NCI-H446 (cell line): ENCODE data around the gene ADAMTSL3.
"Not testable (repeated sequence)": the region's sequence is repeated elsewhere in the genome, so short reads cannot be mapped to it uniquely, and the experiment has no call there.

Source experiments
- DNase-seq, 2 experiments: peaks; one replicate each; lab custom pipeline; 2025; lab: John Stamatoyannopoulos, UW

The ADAMTSL3 gene

GRCh38 chr15:84035399-84035766 is 381.5 kb downstream of the ADAMTSL3 start:
- DNase-seq: peak in 1 of 2 experiments; percentile 3

DNA sequence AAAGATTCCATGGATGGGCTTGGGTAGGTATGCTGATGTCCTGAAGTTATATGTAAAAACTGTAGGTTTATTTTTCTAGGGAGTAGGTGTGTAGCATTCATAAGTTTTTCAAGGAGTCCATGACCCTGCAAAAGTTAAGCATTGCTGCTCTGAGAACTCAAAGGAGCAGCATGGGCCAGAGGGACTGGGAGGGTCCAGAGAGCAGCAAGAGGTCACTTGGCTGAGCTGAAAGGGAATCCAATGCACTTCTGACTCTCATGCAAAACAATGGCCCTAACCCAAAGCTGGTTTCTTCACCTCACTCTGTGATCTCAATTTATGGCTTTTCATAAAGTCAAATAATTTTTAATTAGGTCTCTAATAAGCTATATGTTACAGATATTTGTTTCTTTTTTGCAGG is 383.4 kb downstream of the ADAMTSL3 start:
- DNase-seq: no peak

- not testable (repeated sequence) for DNase-seq
Measured at GRCh38 chr15:84042434-84043056, 388.6 kb downstream of the ADAMTSL3 start.

DNA sequence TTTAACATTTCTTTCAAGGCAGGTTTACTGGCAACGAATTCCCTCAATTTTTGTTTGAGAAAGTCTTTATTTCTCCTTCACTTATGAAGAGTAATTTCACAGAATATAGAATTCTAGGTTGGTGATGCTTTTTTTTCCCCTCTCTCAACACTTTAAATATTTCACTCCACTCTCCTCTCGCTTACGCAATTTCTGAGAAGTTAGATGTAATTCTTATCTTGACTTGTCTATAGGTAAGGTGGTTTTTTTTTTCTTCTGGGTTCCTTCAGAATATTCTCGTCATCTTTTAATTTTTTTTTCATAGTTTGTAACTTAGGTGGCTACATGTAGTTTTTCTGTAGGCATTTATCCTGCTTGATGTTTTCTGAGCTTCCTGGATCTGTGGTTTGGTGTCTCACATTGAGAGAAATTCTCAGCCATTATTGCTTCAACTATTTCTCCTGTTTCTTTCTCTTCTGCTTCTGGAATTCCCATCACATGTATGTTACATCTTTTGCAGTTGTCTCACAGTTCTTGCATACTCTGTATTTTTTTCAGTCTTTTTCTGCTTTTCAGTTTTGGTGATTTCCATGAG is 392.2 kb downstream of the ADAMTSL3 start:
- no peak for DNase-seq

GRCh38 chr15:84049480-84049879 is 395.6 kb downstream of the ADAMTSL3 start:
- not testable (repeated sequence) for DNase-seq

DNA sequence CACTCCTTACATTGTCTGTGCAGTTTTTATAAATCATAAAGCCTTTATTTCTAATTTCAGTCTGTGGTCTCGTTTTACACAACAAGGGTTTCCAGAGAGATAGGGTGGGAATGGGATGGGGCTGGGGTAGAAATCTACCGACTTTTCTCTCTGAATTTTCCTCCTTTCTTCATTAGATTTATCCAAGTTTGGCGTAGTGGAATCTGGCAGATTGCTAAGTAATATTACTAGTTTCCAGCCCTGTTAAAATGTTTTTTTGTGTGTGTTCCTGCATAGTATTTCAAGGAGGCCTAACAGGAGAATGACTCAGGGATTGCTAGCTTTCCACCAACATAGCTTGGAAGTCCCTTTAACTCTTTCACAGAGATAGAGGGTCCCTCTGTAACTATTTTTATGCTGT is 396.2 kb downstream of the ADAMTSL3 start:
- DNase-seq: no peak

GRCh38 chr15:84051146-84051545 is 397.2 kb downstream of the ADAMTSL3 start:
- not testable (repeated sequence) for DNase-seq

GRCh38 chr15:84054544-84054943 is 400.6 kb downstream of the ADAMTSL3 start:
- DNase-seq: not testable (repeated sequence)

DNA sequence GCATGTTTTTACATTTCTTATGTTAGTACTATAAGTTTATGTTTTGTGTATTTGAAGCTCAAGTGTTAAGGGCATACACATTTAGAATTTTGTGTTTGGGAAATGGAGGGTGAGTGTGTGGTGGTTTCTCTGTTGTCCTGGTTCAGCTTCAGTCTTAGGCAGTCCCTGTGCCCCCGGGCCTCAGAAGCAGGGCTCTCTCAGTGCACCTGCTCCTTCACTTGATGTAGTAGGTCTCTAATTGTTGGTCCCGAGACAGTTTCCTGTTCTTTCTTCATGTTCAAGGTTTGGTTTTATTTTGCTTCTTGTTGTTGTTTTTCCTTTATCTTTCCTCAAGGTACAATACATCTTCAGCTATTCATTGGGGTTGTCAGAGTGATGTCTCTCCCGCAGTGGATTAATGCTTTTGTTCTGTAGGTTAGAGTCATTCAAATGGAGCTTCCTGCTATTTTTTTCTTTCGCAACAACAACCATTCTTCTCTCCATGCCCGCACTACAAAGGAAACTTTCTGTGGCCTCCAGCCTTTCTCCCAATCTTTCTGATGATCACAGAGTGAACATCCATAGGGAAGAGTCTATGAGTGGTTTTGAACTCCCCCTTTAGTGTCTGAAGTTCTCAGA is 403.9 kb downstream of the ADAMTSL3 start:
- DNase-seq: no peak

DNA sequence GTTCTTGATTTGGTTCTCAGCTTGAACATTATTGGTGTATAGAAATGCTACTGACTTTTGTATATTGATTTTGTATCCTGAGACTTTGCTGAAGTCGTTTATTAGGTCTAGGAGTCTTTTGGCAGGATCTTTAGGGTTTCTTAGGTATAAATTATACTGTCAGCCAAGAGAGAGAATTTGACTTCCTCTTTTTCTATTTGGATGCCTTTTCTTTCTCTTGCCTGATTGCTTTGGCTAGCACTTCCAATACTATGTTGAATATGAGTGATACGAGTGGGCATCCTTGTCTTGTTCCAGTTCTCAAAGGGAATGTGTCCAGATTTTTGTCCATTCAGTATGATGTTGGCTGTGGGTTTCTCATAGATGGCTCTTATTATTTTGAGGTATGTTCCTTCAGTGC is 409.8 kb downstream of the ADAMTSL3 start:
- DNase-seq: not testable (repeated sequence)

- DNase-seq: not testable (repeated sequence)
Measured at GRCh38 chr15:84068674-84069073, 414.8 kb downstream of the ADAMTSL3 start.

DNA sequence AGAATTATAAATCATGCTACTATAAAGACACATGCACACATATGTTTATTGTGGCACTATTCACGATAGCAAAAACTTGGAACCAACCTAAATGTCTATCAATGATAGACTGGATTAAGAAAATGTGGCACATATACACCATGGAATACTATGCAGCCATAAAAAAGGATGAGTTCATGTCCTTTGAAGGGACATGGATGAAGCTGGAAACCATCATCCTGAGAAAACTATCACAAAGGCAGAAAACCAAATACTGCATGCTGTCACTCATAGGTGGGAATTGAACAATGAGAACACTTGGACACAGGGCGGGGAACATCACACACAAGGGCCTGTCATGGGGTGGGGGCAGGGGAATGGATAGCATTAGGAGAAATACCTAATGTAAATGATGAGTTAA is 424.1 kb downstream of the ADAMTSL3 start:
- not testable (repeated sequence) for DNase-seq

- DNase-seq: not testable (repeated sequence)
Measured at GRCh38 chr15:84079325-84079884, 425.5 kb downstream of the ADAMTSL3 start.

- DNase-seq: no peak
Measured at GRCh38 chr15:84079885-84080777, 426.2 kb downstream of the ADAMTSL3 start.

DNA sequence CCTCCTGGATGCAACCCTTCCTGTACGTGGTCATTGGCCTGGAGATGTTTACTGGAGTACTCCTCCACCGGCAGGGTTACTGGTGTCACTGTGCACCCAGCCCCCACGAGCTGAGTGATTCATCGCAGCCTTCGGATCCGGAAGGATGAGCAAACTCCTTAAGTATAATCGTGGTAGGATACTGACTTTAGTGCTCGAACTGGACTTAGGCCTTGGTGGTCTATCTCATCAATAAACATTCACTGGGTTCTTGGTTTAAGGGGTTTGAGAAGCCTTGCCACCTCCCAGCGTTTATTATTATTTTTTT is 426.8 kb downstream of the ADAMTSL3 start:
- DNase-seq: not testable (repeated sequence)

GRCh38 chr15:84081391-84082168 is 427.7 kb downstream of the ADAMTSL3 start:
- DNase-seq: no peak

DNA sequence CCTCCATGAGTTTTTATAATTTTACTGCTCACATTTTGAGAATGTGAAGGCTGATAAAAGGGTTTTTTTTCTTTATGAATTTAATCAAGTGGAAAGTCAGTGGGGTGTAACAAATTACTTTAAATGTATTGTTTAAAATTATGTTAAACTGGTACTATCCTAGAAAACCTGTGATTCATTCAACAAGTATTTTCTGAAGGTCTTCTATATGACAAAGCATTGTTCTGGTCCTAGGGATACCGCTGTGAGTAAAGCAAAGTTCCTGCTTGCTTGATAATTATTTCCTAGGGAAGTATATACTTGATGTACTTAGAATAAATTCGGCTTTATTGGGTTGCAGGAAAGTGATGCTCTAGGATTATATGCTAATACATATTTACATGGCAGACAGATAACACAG is 428.8 kb downstream of the ADAMTSL3 start:
- DNase-seq: no peak

DNA sequence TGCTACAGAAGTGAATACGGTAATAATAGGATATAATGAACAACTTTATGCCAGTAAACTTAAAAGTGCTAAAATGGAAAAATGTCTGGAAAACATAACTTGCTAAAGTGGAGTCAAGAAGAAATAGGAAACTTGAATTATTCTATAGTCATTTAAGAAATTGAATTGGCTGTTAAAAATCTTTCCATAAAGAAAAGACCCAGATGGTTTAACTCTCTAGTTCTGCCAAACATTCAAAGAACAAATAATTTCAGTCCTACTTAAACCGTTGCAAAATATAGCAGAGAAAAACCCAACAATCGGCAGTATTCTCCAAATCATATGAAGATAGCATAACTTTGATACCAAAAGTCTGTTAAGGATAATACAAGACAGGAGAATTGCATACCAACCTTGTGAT is 432.1 kb downstream of the ADAMTSL3 start:
- DNase-seq: not testable (repeated sequence)
